Mucosa of descending colon (tissue), 3 donors: ENCODE data around the gene MICAL3. TPM values are rescaled to one million over a fixed set of nuclear protein-coding genes. Genes with fewer than 3 reads are reported as not detected.

Experiments used
- ATAC-seq: fragments of 200-7000 bp; cut with Tn5 transposase; one replicate; pipeline ENCODE4 v1.9.1; 2020; ENCODE audit warnings: mild to moderate bottlenecking, moderate library complexity
- DNase-seq, 3 donors: peaks; one replicate each; pipeline ENCODE4 v3.0.0-alpha.2; 2020
- H3K36me3 ChIP-seq: fragments of 200-600 bp; one replicate; pipeline ENCODE4 v1.8.0; 2021; ENCODE audit warnings: low read depth, mild to moderate bottlenecking
- H3K4me1 ChIP-seq: fragments of 200-600 bp; one replicate; pipeline ENCODE4 v1.8.0; 2021; ENCODE audit warnings: low read depth, mild to moderate bottlenecking
- H3K4me3 ChIP-seq: fragments of 200-600 bp; one replicate; pipeline ENCODE4 v1.8.0; 2021; ENCODE audit warnings: mild to moderate bottlenecking
- H3K9me3 ChIP-seq: fragments of 200-600 bp; one replicate; pipeline ENCODE4 v1.8.0; 2021; ENCODE audit warnings: mild to moderate bottlenecking
- intact Hi-C, 2 donors: fragments of 100-400 bp; cut with DNase I in 1 of 2; cut with micrococcal nuclease in 1 of 2; formaldehyde crosslinking; loops; one replicate each; pipeline versions ENCODE4 v1.11.0 to v1.11.1; 2022; cut with DNase I, micrococcal nuclease
- total RNA-seq, 3 donors: library from RNA; stranded (reverse); fragmentation: NEBNext Ultra II Directional in 2 of 3; extraction: Animal tissue kit (Norgen Biotek cat#: 25700) in 2 of 3; gene quantifications; one replicate each; pipeline versions ENCODE4 v1.2.1 to v1.2.4, GENCODE V29; 2021 to 2023
- TF ChIP-seq, protein P1 (sequence below): fragments of 200-600 bp; IDR thresholded peaks from one replicate; pipeline ENCODE4 v1.8.0; 2022; ENCODE audit warnings: antibody characterized with exemption, mild to moderate bottlenecking
- donor health status: DM: no; HTN: no; CAD: no; lungs with moderate emphysema.
- donor health status: DM: no; HTN: no; CAD: no.
- donor health status: DM: no; HTN: yes; CAD: no.

MICAL3 gene
- total RNA-seq, 3 donors from 2014 or later = 75.8 to 135 (median 129) TPM

DNA sequence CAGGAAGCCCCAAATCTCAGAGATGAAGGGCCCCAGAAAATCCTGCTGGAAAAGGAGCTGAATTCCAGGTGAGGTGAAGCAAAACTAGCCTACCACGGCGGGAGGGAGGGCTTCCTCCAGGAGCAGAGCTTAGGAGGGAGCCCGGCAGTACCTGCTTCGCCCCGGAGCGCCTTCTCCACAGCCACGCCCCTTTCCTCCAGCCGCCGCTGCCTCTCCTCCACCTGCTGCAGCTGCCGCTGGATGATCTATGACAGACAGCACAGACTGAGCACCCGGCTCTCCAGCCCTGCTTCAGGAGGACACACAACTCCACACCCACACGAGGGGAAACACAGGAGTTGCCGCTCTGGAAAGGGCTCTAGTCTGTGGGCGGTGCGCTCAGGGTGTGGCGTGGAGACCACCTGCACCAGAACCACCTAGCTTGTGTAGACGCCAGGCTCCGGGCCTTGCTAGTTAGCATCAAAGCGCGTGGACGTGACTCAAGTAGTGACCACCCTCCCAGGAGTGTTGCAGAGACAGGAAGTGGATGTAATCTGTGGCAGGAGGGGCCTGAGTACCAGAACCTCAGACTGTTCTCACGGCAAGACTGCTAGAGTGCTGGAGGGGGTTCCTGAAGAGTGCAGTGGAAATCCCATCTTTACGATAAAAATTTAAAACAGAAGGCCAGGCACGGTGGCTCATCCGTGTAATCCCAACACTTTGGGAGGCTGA is 215.5 kb downstream of the MICAL3 start:
- peak; percentile 52 for ATAC-seq
- H3K9me3 ChIP-seq = no peaks in the 10 kb centered on the region
- H3K4me3 ChIP-seq = no peak overlapping the region
- intact Hi-C loops = no loop called here
- peaks cover 20% of the 10 kb centered on the region for H3K36me3 ChIP-seq
- TF ChIP-seq, protein P1, sequence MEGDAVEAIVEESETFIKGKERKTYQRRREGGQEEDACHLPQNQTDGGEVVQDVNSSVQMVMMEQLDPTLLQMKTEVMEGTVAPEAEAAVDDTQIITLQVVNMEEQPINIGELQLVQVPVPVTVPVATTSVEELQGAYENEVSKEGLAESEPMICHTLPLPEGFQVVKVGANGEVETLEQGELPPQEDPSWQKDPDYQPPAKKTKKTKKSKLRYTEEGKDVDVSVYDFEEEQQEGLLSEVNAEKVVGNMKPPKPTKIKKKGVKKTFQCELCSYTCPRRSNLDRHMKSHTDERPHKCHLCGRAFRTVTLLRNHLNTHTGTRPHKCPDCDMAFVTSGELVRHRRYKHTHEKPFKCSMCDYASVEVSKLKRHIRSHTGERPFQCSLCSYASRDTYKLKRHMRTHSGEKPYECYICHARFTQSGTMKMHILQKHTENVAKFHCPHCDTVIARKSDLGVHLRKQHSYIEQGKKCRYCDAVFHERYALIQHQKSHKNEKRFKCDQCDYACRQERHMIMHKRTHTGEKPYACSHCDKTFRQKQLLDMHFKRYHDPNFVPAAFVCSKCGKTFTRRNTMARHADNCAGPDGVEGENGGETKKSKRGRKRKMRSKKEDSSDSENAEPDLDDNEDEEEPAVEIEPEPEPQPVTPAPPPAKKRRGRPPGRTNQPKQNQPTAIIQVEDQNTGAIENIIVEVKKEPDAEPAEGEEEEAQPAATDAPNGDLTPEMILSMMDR = no peak
- DNase-seq = peak in 1 of 3 donors; percentile 47
- peaks cover 8% of the 10 kb centered on the region for H3K4me1 ChIP-seq

DNA sequence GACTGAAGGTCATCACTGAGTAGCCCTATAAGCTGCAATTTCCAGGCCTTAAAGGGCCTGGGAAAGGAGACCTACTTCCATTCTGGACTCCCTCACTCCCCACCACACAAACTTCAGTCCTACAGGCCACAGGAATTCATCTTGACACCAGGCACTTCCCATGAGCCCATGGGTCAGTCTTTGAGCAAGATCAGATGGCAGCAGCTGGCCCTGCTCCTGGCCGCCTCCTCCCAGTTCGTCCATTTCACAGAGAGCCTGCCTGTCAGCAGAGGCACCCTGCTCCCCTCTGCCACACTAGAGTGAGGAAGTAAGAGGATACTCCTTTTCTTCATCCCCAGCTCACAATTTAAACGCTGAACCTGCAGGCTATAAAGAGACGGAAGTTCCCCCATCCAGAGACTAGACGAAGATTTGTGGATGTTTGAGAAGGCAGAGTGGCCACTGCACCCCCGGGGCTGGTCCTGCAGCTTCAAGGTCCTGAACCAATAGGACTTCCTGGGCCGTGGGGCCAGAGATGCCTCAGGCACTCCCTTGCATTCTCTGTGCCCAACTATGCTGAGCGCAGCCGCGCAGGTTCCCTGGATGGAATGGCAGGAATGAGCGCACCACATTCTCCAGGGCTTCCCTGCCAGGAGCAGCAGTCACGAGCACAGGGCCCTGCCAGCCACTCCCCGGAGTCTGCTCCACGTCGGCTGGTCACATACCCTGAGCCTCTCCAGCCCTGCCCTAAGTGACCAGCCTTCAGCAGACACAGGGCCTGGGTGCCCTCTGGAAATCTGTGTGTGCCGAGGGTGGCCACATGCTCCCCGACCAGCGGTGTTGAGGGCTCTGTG is 216.6 kb downstream of the MICAL3 start:
- no peak for DNase-seq
- TF ChIP-seq, protein P1 = no peak
- Histone ChIP-seq H3K36me3 (peaks cover 17% of the 10 kb centered on the region), H3K4me1 (peaks cover 8% of the 10 kb centered on the region), H3K4me3 (no peak overlapping the region), H3K9me3 (no peaks in the 10 kb centered on the region)
- intact Hi-C loops = no loop called here
- no peak for ATAC-seq

DNA sequence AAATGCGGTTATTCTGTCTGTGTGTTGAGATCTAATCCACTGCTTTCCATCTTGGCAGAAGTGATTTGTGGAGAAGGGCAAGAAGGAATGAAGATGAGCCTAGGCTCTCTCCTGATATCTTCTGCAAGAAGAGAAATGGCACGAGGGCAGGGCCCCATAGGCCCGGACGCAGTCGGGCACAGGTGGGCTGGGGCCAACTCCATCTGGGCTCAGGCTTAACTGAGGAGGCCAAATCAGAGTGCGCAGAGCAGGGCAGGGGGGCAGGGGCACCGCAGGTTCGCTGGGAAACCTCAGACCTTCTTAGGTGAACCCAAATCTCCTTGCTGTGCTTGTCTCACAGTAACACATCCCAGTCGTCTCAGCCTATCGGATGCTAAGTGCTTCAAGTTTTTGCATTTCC is 217.3 kb downstream of the MICAL3 start:
- TF ChIP-seq, protein P1 = no peak
- Histone ChIP-seq H3K4me3 (no peak overlapping the region), H3K4me1 (peaks cover 8% of the 10 kb centered on the region), H3K36me3 (peaks cover 17% of the 10 kb centered on the region), H3K9me3 (no peaks in the 10 kb centered on the region)
- DNase-seq = no peak
- no peak for ATAC-seq
- intact Hi-C loops = no loop called here

DNA sequence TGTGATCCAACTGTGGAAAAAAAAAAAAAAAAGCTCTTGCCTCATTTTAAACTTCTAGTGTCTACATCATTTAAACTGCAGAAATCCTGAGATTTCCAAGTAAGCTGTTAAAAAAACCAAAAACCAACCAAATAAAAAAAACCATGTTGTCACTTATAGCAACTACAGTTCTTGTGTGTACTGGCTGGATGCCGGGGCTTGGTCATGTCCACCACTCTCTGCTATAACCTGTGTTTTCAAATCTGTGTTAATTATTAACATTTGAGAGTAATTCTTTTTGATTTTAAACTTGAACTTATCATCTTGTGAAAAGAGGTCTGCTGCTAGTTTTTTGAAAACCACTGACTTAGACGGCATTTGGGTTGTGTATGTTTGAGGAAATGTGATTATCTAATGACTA is 217.9 kb downstream of the MICAL3 start:
- intact Hi-C loops = no loop called here
- ATAC-seq (no peak), DNase-seq (no peak)
- TF ChIP-seq, protein P1 = no peak
- Histone ChIP-seq H3K4me1 (peaks cover 8% of the 10 kb centered on the region), H3K36me3 (peaks cover 17% of the 10 kb centered on the region), H3K9me3 (no peaks in the 10 kb centered on the region), H3K4me3 (no peak overlapping the region)

DNA sequence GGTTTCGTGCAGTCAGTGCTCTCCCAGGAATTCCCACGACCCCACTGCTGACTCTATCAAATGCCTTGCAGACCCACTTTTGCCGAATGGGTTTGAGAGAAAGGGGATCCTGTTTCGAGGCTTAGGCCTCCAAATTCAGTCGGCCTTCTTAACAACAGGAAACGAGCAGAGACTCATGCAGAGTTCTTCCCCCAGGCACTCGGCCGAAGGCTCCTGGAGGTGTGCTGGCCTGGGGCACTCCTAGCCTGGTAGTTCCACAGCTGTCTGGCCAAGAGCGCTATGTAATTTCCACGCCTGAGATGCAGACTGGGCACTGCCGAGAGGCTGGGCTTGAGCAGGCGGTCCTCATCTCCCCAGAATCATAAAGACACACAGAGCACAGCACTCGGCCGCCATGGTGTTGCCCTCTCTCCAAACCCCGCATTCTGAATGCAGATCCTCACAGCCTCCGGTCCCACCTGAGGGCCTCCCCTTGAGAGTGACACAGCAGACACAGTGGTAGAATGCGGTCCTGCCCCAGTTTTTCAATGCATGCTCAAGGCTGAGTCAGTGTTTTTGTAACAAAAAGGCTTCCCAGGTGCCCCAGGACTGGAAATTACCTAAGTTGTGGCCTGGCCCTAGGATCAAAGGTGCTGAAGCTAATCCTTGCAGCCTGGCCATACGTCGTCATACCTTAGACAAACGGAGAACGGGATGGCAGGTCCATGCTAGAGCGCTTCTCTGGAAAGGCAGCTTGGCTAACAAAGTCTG is 219.9 kb downstream of the MICAL3 start:
- Histone ChIP-seq H3K4me1 (no peaks in the 10 kb centered on the region), H3K4me3 (no peak overlapping the region), H3K36me3 (peaks cover 15% of the 10 kb centered on the region), H3K9me3 (no peaks in the 10 kb centered on the region)
- ATAC-seq = no peak
- intact Hi-C loops = no loop called here
- TF ChIP-seq, protein P1 = no peak
- no peak for DNase-seq
